K562 (cell line): ENCODE results near the gene UFSP1. TPM values are rescaled to one million over a fixed set of nuclear protein-coding genes. Genes with fewer than 3 reads are reported as not detected.

Experiments
- ATAC-seq: fragments of 200-7000 bp; cut with Tn5 transposase; 3 replicates; pipeline ENCODE4 v1.9.1; 2020; ENCODE audit warnings: moderate library complexity
- BruUV-seq: library from RNA; stranded (reverse); fragments of 400-500 nt; replicated peaks from 2 replicates; lab custom pipeline; 2021; lab: Mats Ljungman, UMichigan
- CTCF ChIA-PET: fragments of 300-600 bp; formaldehyde crosslinking; extraction: SDS; loops from one replicate; lab custom pipeline; 2021; ENCODE audit warnings: low intra/inter-chr PET ratio; lab: Yijun Ruan, JAX
- POLR2A ChIA-PET: fragments of 300-600, 350-650 bp; sonication (Branson Sonifier 250); formaldehyde crosslinking; extraction: SDS; loops from one replicate; lab custom pipeline; 2021; ENCODE audit warnings: antibody characterized with exemption, inconsistent platforms; lab: Yijun Ruan, JAX
- DNase-seq, 4 experiments: peaks; one replicate each; pipeline versions ENCODE4 v3.0.0 to v3.0.0-alpha.2; 2011 to 2018; ENCODE audit warnings: low spot score in 3 of 4, mixed read lengths in 3 of 4; ENCODE audit errors: extremely low read depth in 1 of 4
- FAIRE-seq: peaks from 2 replicates; lab custom pipeline; 2011; peaks lifted over from hg19 to GRCh38; lab: Jason Lieb, UNC
- H2AFZ ChIP-seq: 2 replicates; pipeline ENCODE4 v1.6.0; 2011; ENCODE audit warnings: low read depth, low read length, control low read depth, inconsistent platforms
- H3K27ac ChIP-seq: fragments of 200-600 bp; 3 replicates; pipeline ENCODE4 v1.8.0; 2011; ENCODE audit warnings: low read depth, mild to moderate bottlenecking, control low read depth, inconsistent platforms, low read length, moderate library complexity, mixed read lengths; ENCODE audit errors: extremely low read depth
- H3K27me3 ChIP-seq, 2 experiments: fragments of 300-600 bp in 1 of 2; 2 replicates in 1 of 2; 3 replicates in 1 of 2; pipeline versions ENCODE4 v1.6.0 to v1.8.0; 2011; ENCODE audit warnings: inconsistent platforms in 2 of 2, low read length in 2 of 2, mild to moderate bottlenecking in 1 of 2, mixed read lengths in 1 of 2, moderate library complexity in 1 of 2; ENCODE audit not compliant: control insufficient read depth in 2 of 2, insufficient read depth in 2 of 2
- H3K36me3 ChIP-seq: fragments of 300-600 bp; 3 replicates; pipeline ENCODE4 v1.8.0; 2011; ENCODE audit warnings: mild to moderate bottlenecking, low read length, inconsistent platforms; ENCODE audit not compliant: control insufficient read depth, insufficient read depth
- H3K4me1 ChIP-seq, 2 experiments: fragments of 200-600 bp in 1 of 2; replicated peaks in 1 of 2; 2 replicates in 1 of 2; 3 replicates in 1 of 2; pipeline versions ENCODE4 v1.5.1 to v1.8.0; 2011; ENCODE audit warnings: inconsistent platforms in 2 of 2, low read length in 2 of 2, mild to moderate bottlenecking in 1 of 2, mixed read lengths in 1 of 2, moderate library complexity in 1 of 2; ENCODE audit not compliant: control insufficient read depth in 2 of 2, insufficient read depth in 2 of 2
- H3K4me2 ChIP-seq: 2 replicates; pipeline ENCODE4 v1.6.1; 2011; ENCODE audit warnings: low read length, control low read depth, inconsistent platforms, mixed read lengths; ENCODE audit not compliant: insufficient read depth
- H3K4me3 ChIP-seq: fragments of 200-600 bp; sonication (generic), shearing (Covaris generic); 2 replicates; pipeline ENCODE4 v1.5.1; 2016; ENCODE audit warnings: control low read depth, inconsistent platforms
- H3K79me2 ChIP-seq: fragments of 200-600 bp; 3 replicates; pipeline ENCODE4 v1.8.0; 2011; ENCODE audit warnings: low read length, inconsistent platforms; ENCODE audit not compliant: control insufficient read depth, insufficient read depth
- H3K9ac ChIP-seq, 2 experiments: 2 replicates each; pipeline versions ENCODE4 v1.6.0 to v1.6.1; 2011; ENCODE audit warnings: low read depth in 2 of 2, low read length in 2 of 2, control low read depth in 1 of 2, inconsistent platforms in 1 of 2, mild to moderate bottlenecking in 1 of 2, mixed read lengths in 1 of 2; ENCODE audit not compliant: insufficient read depth in 1 of 2
- H3K9me1 ChIP-seq: one replicate; pipeline ENCODE4 v1.6.0; 2011; ENCODE audit warnings: inconsistent platforms, mild to moderate bottlenecking, low read length, moderate library complexity; ENCODE audit not compliant: control insufficient read depth, insufficient read depth
- H3K9me3 ChIP-seq: replicated peaks from 2 replicates; pipeline ENCODE4 v1.5.1; 2011; ENCODE audit warnings: low read depth, low read length, inconsistent platforms; ENCODE audit not compliant: control insufficient read depth, insufficient read depth
- H4K20me1 ChIP-seq: replicated peaks from 2 replicates; pipeline ENCODE4 v1.6.1; 2011; ENCODE audit warnings: low read length, inconsistent platforms, mixed read lengths; ENCODE audit not compliant: control insufficient read depth, insufficient read depth
- CC2D1A ChIP-seq: fragments of 450-650 bp; IDR thresholded peaks from 2 replicates; pipeline ENCODE4 v1.6.1; 2017; ENCODE audit warnings: mild to moderate bottlenecking
- MTA1 ChIP-seq: fragments of 450-650 bp; IDR thresholded peaks from 2 replicates; pipeline ENCODE4 v1.6.1; 2017; ENCODE audit warnings: borderline replicate concordance
- NUFIP1 ChIP-seq: fragments of 450-650 bp; IDR thresholded peaks from 2 replicates; pipeline ENCODE4 v1.6.1; 2018; ENCODE audit not compliant: partially characterized antibody
- PTTG1 ChIP-seq: fragments of 450-650 bp; IDR thresholded peaks from 2 replicates; pipeline ENCODE4 v1.6.1; 2016; ENCODE audit warnings: low read depth, mild to moderate bottlenecking, missing genetic modification characterization, missing compliant biosample characterization
- RBM14 ChIP-seq: fragments of 200-400 bp; formaldehyde crosslinking; IDR thresholded peaks from 2 replicates; pipeline ENCODE4 v1.6.1; 2018; ENCODE audit warnings: low read depth, mild to moderate bottlenecking, low read length, moderate library complexity, borderline replicate concordance; ENCODE audit not compliant: insufficient read depth
- SPI1 ChIP-seq: IDR thresholded peaks from 2 replicates; pipeline ENCODE4 v1.6.1; 2011; ENCODE audit warnings: low read depth, low read length, control low read depth, borderline replicate concordance
- SRSF3 ChIP-seq: fragments of 200-400 bp; formaldehyde crosslinking; IDR thresholded peaks from 2 replicates; pipeline ENCODE4 v1.6.1; 2016; ENCODE audit warnings: mild to moderate bottlenecking, low read length, moderate library complexity; ENCODE audit not compliant: insufficient read depth
- TCF7 ChIP-seq: sonication (generic); IDR thresholded peaks from 2 replicates; pipeline ENCODE4 v1.6.1; 2016; ENCODE audit warnings: antibody characterized with exemption, borderline replicate concordance
- XRCC5 ChIP-seq: fragments of 200-400 bp; formaldehyde crosslinking; IDR thresholded peaks from 2 replicates; pipeline ENCODE4 v1.6.1; 2017; ENCODE audit warnings: low read depth, mild to moderate bottlenecking, low read length
- ZNF121 ChIP-seq: sonication (generic); formaldehyde crosslinking; conservative IDR thresholded peaks from 2 replicates; pipeline ENCODE4 v1.8.0; 2022; ENCODE audit warnings: missing genetic modification reagents
- ZNF263 ChIP-seq: sonication (generic); formaldehyde crosslinking; IDR thresholded peaks from 2 replicates; pipeline ENCODE4 v1.8.0; 2022; ENCODE audit warnings: mild to moderate bottlenecking, missing genetic modification reagents, borderline replicate concordance
- ZNF282 ChIP-seq: sonication (generic); formaldehyde crosslinking; IDR thresholded peaks from 2 replicates; pipeline ENCODE4 v1.8.1; 2023; ENCODE audit warnings: missing genetic modification reagents
- ZNF384 ChIP-seq: IDR thresholded peaks from 2 replicates; pipeline ENCODE4 v1.6.1; 2012; ENCODE audit warnings: low read depth, low read length, improper control_type of control experiment
- WGBS: fragments of 100-300 bp; shearing (Covaris generic); methylation state at CpG from one replicate; pipeline ENCODE4 v1.1.6; 2016; ENCODE audit warnings: low coverage, mixed read lengths; ENCODE audit not compliant: insufficient coverage; ENCODE audit errors: missing lambda C conversion rate; 5-methylcytosine and 5-hydroxymethylcytosine counted together
- in situ Hi-C: fragments of 300-500 bp; cut with MboI; formaldehyde crosslinking; loops from 4 replicates; pipeline ENCODE4 v1.15.0; 2018; ENCODE audit warnings: inconsistent platforms, mixed read lengths
- intact Hi-C: fragments of 100-400 bp; cut with micrococcal nuclease; formaldehyde crosslinking; loops from 2 replicates; pipeline ENCODE4 v1.14.2; 2022
- polyA plus RNA-seq, 8 experiments: library from polyadenylated mRNA; depleted of rRNA in 4 of 8; stranded (reverse) in 5 of 8; unstranded in 3 of 8; fragments of >200 nt; fragmentation: Nextera tagmentation in 2 of 8; fragmentation: Illumina TruSeq in 1 of 8; extraction: Ambion mirVana in 2 of 8; extraction: Trizol in 1 of 8; gene quantifications; 2 replicates each; pipeline versions ENCODE4 v1.2.1 to v1.2.3, GENCODE V29; 2011 to 2014; ENCODE audit warnings: inconsistent platforms in 1 of 8, missing spikeins in 1 of 8
- total RNA-seq, 7 experiments: library from RNA; depleted of rRNA in 6 of 7; stranded (reverse); fragments of >200 nt in 6 of 7; fragmentation: Illumina TruSeq in 2 of 7; extraction: Trizol in 2 of 7; gene quantifications; 2 replicates each; pipeline versions ENCODE4 v1.2.1 to v1.2.3, GENCODE V29; 2011 to 2021; ENCODE audit warnings: low replicate concordance in 1 of 7
- TF ChIP-seq, protein P1 (sequence below): sonication (generic); IDR thresholded peaks from 2 replicates; pipeline ENCODE4 v1.6.1; 2016
- TF ChIP-seq, protein P2 (sequence below): sonication (generic); formaldehyde crosslinking; IDR thresholded peaks from 2 replicates; pipeline ENCODE4 v1.8.1; 2022; ENCODE audit warnings: missing genetic modification reagents
- TF ChIP-seq, protein P3 (sequence below): fragments of 250-450 bp; sonication (Bioruptor Pico); IDR thresholded peaks from 2 replicates; pipeline ENCODE4 v1.5.0; 2021

The UFSP1 gene
- total and polyA plus RNA-seq, 9 of the 15 experiments (the other 6 are each of a cell fraction or from before 2014, with no cell fraction given): 0.50 to 18.8 (median 2.1) TPM

DNA sequence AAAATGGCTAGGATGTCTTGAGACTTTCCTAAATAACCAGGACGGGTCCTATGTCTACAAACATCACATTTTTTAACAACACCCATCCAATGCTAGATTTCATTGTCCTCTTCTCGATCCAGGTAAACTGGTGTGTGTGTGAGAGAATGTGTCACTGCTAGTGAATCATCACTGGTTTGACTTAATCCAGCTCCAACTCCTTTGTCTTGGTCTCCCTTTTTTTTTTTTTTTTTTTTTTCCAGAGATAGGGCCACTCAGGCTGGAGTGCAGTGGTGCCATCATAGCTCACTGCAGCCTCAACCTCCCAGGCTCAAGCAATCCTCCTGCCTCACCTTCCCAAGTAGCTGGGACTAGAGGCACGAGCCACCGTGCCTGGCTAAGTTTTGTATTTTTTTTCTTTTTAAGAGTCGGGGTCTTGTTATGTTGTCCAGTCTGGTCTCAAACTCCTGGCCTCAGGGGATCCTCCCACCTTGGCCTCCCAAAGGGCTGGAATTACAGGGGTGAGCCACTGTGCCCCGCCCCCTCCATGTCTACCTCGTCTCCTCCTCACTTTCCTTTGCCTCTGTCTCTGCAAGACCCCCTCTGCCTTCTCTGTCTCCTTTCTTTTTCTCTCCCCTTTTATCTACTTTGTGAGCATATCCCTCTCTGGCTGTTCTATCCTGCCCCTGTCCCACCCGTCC, 2.2 kb upstream of the UFSP1 start:
- CTCF ChIA-PET: no interaction called here
- no peak overlapping the region for H3K4me3 ChIP-seq
- H3K36me3 ChIP-seq: peaks cover 22% of the 10 kb centered on the region
- FAIRE-seq (no peak), DNase-seq (no peak), ATAC-seq (no peak)
- in situ Hi-C loops (loop anchor here (5.0 kb wide), 1 partner anchor 166 kb away; no protein-coding TSS in a partner anchor), intact Hi-C loops (no loop called here)
- WGBS: 68% methylated on average over 8 of the region's 8 CpGs
- no peak overlapping the region for H2AFZ ChIP-seq
- BruUV-seq: no TSS peak
- no peak overlapping the region for H3K9ac ChIP-seq
- H3K9me1 ChIP-seq: peaks cover 5% of the 10 kb centered on the region
- no peaks in the 10 kb centered on the region for H3K27me3 ChIP-seq
- POLR2A ChIA-PET: interaction anchor here (0.9 to 1.5 kb wide), 2 partner anchors 110 to 381 kb away, joined by 3 to 5 read pairs; no protein-coding TSS in a partner anchor
- H4K20me1 ChIP-seq: peaks cover 13% of the 10 kb centered on the region
- H3K79me2 ChIP-seq: peaks cover 34% of the 10 kb centered on the region
- no peak overlapping the region for H3K4me2 ChIP-seq
- no peaks in the 10 kb centered on the region for H3K9me3 ChIP-seq
- peaks cover 40 to 97% of the 10 kb centered on the region in 2 experiments for H3K4me1 ChIP-seq
- 0 out of 3 replicates have a peak overlapping the region, but pooled peaks have one; percentile 77 for H3K27ac ChIP-seq
- TF ChIP-seq TCF7: no peak
- no peak for TF ChIP-seq SPI1
- TF ChIP-seq NUFIP1: no peak
- TF ChIP-seq XRCC5: no peak
- TF ChIP-seq ZNF384: peak; percentile 70
- no peak for TF ChIP-seq CC2D1A
- no peak for TF ChIP-seq ZNF282
- no peak for TF ChIP-seq RBM14
- TF ChIP-seq, protein P1, sequence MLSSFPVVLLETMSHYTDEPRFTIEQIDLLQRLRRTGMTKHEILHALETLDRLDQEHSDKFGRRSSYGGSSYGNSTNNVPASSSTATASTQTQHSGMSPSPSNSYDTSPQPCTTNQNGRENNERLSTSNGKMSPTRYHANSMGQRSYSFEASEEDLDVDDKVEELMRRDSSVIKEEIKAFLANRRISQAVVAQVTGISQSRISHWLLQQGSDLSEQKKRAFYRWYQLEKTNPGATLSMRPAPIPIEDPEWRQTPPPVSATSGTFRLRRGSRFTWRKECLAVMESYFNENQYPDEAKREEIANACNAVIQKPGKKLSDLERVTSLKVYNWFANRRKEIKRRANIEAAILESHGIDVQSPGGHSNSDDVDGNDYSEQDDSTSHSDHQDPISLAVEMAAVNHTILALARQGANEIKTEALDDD: 0 out of 2 replicates have a peak, but pooled peaks have one; percentile 20
- TF ChIP-seq, protein P2, sequence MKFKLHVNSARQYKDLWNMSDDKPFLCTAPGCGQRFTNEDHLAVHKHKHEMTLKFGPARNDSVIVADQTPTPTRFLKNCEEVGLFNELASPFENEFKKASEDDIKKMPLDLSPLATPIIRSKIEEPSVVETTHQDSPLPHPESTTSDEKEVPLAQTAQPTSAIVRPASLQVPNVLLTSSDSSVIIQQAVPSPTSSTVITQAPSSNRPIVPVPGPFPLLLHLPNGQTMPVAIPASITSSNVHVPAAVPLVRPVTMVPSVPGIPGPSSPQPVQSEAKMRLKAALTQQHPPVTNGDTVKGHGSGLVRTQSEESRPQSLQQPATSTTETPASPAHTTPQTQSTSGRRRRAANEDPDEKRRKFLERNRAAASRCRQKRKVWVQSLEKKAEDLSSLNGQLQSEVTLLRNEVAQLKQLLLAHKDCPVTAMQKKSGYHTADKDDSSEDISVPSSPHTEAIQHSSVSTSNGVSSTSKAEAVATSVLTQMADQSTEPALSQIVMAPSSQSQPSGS (CRISPR knock-in tag): no peak
- TF ChIP-seq ZNF263 (CRISPR knock-in tag): no peak
- TF ChIP-seq, protein P3, sequence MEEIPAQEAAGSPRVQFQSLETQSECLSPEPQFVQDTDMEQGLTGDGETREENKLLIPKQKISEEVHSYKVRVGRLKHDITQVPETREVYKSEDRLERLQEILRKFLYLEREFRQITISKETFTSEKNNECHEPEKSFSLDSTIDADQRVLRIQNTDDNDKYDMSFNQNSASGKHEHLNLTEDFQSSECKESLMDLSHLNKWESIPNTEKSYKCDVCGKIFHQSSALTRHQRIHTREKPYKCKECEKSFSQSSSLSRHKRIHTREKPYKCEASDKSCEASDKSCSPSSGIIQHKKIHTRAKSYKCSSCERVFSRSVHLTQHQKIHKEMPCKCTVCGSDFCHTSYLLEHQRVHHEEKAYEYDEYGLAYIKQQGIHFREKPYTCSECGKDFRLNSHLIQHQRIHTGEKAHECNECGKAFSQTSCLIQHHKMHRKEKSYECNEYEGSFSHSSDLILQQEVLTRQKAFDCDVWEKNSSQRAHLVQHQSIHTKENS (CRISPR knock-in tag): no peak
- TF ChIP-seq PTTG1: no peak
- TF ChIP-seq MTA1: no peak
- TF ChIP-seq ZNF121: no peak
- no peak for TF ChIP-seq SRSF3
